Neutrophil (primary cell): ENCODE measurements around the gene GCNT1.

Source experiments
- H3K27ac ChIP-seq: fragments of 200-600 bp; sonication (generic); 2 replicates; pipeline ENCODE4 v1.5.1; 2016; ENCODE audit warnings: mild to moderate bottlenecking, moderate library complexity
- H3K27me3 ChIP-seq: fragments of 200-600 bp; sonication (generic); 2 replicates; pipeline ENCODE4 v1.6.0; 2016; ENCODE audit warnings: mild to moderate bottlenecking
- H3K36me3 ChIP-seq: fragments of 200-600 bp; sonication (generic); 2 replicates; pipeline ENCODE4 v1.5.1; 2017
- H3K4me1 ChIP-seq, 2 experiments: fragments of 200-600 bp in 1 of 2; sonication (generic) in 1 of 2; 1 replicate in 1 of 2; 2 replicates in 1 of 2; pipeline versions ENCODE4 v1.5.1 to v1.6.1; 2013 to 2016; ENCODE audit warnings: low read depth in 1 of 2, low read length in 1 of 2, mild to moderate bottlenecking in 1 of 2, moderate library complexity in 1 of 2; ENCODE audit not compliant: control insufficient read depth in 1 of 2, insufficient read depth in 1 of 2
- H3K4me3 ChIP-seq, 2 experiments: fragments of 200-600 bp in 1 of 2; sonication (generic) in 1 of 2; 1 replicate in 1 of 2; 2 replicates in 1 of 2; pipeline ENCODE4 v1.5.1; 2013 to 2016; ENCODE audit warnings: low read depth in 1 of 2, low read length in 1 of 2, mild to moderate bottlenecking in 1 of 2, moderate library complexity in 1 of 2
- H3K9me3 ChIP-seq: fragments of 200-600 bp; sonication (generic); 2 replicates; pipeline ENCODE4 v1.5.1; 2016
- CTCF ChIP-seq: fragments of 200-600 bp; sonication (generic); IDR thresholded peaks from 2 replicates; pipeline ENCODE4 v1.5.1; 2016; ENCODE audit warnings: antibody characterized with exemption

Gene GCNT1

GRCh38 chr9:76438841-76439588 lies 20.0 kb upstream of the GCNT1 start:
- Histone ChIP-seq H3K4me3 (no peak overlapping the region), H3K36me3 (no peaks in the 10 kb centered on the region), H3K27ac (no peak overlapping the region), H3K4me1 (no peaks in the 10 kb centered on the region), H3K9me3 (no peaks in the 10 kb centered on the region), H3K27me3 (no peaks in the 10 kb centered on the region)
- no peak for TF ChIP-seq CTCF

GRCh38 chr9:76441551-76442322 lies 17.2 kb upstream of the GCNT1 start:
- Histone ChIP-seq H3K9me3 (no peaks in the 10 kb centered on the region), H3K36me3 (no peaks in the 10 kb centered on the region), H3K27me3 (no peaks in the 10 kb centered on the region), H3K27ac (no peak overlapping the region), H3K4me1 (no peaks in the 10 kb centered on the region), H3K4me3 (no peak overlapping the region)
- TF ChIP-seq CTCF = no peak

GRCh38 chr9:76443887-76444286 lies 15.1 kb upstream of the GCNT1 start:
- Histone ChIP-seq H3K36me3 (no peaks in the 10 kb centered on the region), H3K27me3 (no peaks in the 10 kb centered on the region), H3K4me1 (peaks cover 5 to 6% of the 10 kb centered on the region in 2 experiments), H3K9me3 (no peaks in the 10 kb centered on the region), H3K27ac (no peak overlapping the region), H3K4me3 (no peak overlapping the region)
- no peak for TF ChIP-seq CTCF

- no peaks in the 10 kb centered on the region for H3K9me3 ChIP-seq
- H3K4me1 ChIP-seq = peaks cover 5 to 6% of the 10 kb centered on the region in 2 experiments
- H3K27ac ChIP-seq = no peak overlapping the region
- no peaks in the 10 kb centered on the region for H3K27me3 ChIP-seq
- H3K36me3 ChIP-seq = no peaks in the 10 kb centered on the region
- H3K4me3 ChIP-seq = no peak overlapping the region
- no peak for TF ChIP-seq CTCF
These were observed 14.6 kb upstream of the GCNT1 start for GRCh38 chr9:76444322-76444929.

GRCh38 chr9:76445976-76446375 lies 13.0 kb upstream of the GCNT1 start:
- TF ChIP-seq CTCF = no peak
- H3K27ac ChIP-seq = no peak overlapping the region
- H3K36me3 ChIP-seq = no peaks in the 10 kb centered on the region
- no peaks in the 10 kb centered on the region for H3K9me3 ChIP-seq
- peaks cover 5 to 6% of the 10 kb centered on the region in 2 experiments for H3K4me1 ChIP-seq
- H3K4me3 ChIP-seq = no peak overlapping the region
- no peaks in the 10 kb centered on the region for H3K27me3 ChIP-seq
